H9 (cell line): Measurements from ENCODE around the gene TNFRSF21. TPM values are rescaled to one million over a fixed set of nuclear protein-coding genes. Genes with fewer than 3 reads are reported as not detected.

Experiments used
- DNase-seq: peaks from one replicate; pipeline ENCODE4 v3.0.0-alpha.2; 2017
- H2AFZ ChIP-seq: one replicate; pipeline ENCODE4 v1.6.1; 2013; ENCODE audit warnings: mild to moderate bottlenecking, low read length, control low read depth, moderate library complexity
- H2AK5ac ChIP-seq: 2 replicates; pipeline ENCODE4 v1.6.1; 2013; ENCODE audit warnings: low read length, control low read depth, mixed read lengths; ENCODE audit not compliant: insufficient read length
- H2BK120ac ChIP-seq: one replicate; pipeline ENCODE4 v1.6.1; 2013; ENCODE audit warnings: low read depth, mild to moderate bottlenecking, low read length, control low read depth, inconsistent platforms; ENCODE audit not compliant: poor library complexity, severe bottlenecking
- H2BK12ac ChIP-seq: 2 replicates; pipeline ENCODE4 v1.6.1; 2013; ENCODE audit warnings: low read length, control low read depth, mixed read lengths, low read depth; ENCODE audit not compliant: insufficient read length
- H2BK15ac ChIP-seq: 2 replicates; pipeline ENCODE4 v1.6.1; 2013; ENCODE audit warnings: low read depth, low read length, control low read depth
- H2BK20ac ChIP-seq: one replicate; pipeline ENCODE4 v1.6.1; 2013; ENCODE audit warnings: low read depth, mild to moderate bottlenecking, low read length, control low read depth, inconsistent platforms; ENCODE audit not compliant: poor library complexity, severe bottlenecking
- H2BK5ac ChIP-seq: 2 replicates; pipeline ENCODE4 v1.6.1; 2013; ENCODE audit warnings: low read length, control low read depth, mixed read lengths; ENCODE audit not compliant: insufficient read length
- H3K14ac ChIP-seq: 2 replicates; pipeline ENCODE4 v1.6.1; 2013; ENCODE audit warnings: low read length, control low read depth; ENCODE audit not compliant: insufficient read depth
- H3K18ac ChIP-seq: 2 replicates; pipeline ENCODE4 v1.6.1; 2013; ENCODE audit warnings: low read depth, mild to moderate bottlenecking, mixed read lengths, low read length, control low read depth; ENCODE audit not compliant: insufficient read length
- H3K23ac ChIP-seq: 2 replicates; pipeline ENCODE4 v1.6.1; 2013; ENCODE audit warnings: low read length, control low read depth, mixed read lengths, low read depth; ENCODE audit not compliant: insufficient read length
- H3K23me2 ChIP-seq: 2 replicates; pipeline ENCODE4 v1.6.1; 2013; ENCODE audit warnings: low read depth, mild to moderate bottlenecking, mixed read lengths, low read length, control low read depth; ENCODE audit not compliant: insufficient read length, poor library complexity, severe bottlenecking
- H3K27ac ChIP-seq: 2 replicates; pipeline ENCODE4 v1.5.1; 2013; ENCODE audit warnings: low read length, control low read depth, mixed read lengths, low read depth; ENCODE audit not compliant: insufficient read length
- H3K27me3 ChIP-seq: 2 replicates; pipeline ENCODE4 v1.6.1; 2013; ENCODE audit warnings: low read length, control low read depth, inconsistent platforms; ENCODE audit not compliant: insufficient read depth
- H3K4ac ChIP-seq: 2 replicates; pipeline ENCODE4 v1.6.1; 2013; ENCODE audit warnings: low read depth, mild to moderate bottlenecking, control low read depth, inconsistent platforms, low read length, moderate library complexity
- H3K4me1 ChIP-seq: 2 replicates; pipeline ENCODE4 v1.6.1; 2013; ENCODE audit warnings: low read length, control low read depth, inconsistent platforms; ENCODE audit not compliant: insufficient read depth
- H3K4me2 ChIP-seq: 2 replicates; pipeline ENCODE4 v1.6.1; 2013; ENCODE audit warnings: low read length, control low read depth, mixed read lengths; ENCODE audit not compliant: insufficient read length, insufficient read depth
- H3K56ac ChIP-seq: 2 replicates; pipeline ENCODE4 v1.6.1; 2013; ENCODE audit warnings: low read depth, mild to moderate bottlenecking, mixed read lengths, low read length, control low read depth; ENCODE audit not compliant: insufficient read length
- H3K79me1 ChIP-seq: 2 replicates; pipeline ENCODE4 v1.6.1; 2013; ENCODE audit warnings: low read depth, mild to moderate bottlenecking, moderate library complexity, low read length, control low read depth, inconsistent platforms; ENCODE audit not compliant: insufficient read depth, poor library complexity, severe bottlenecking
- H3K79me2 ChIP-seq: 2 replicates; pipeline ENCODE4 v1.6.1; 2013; ENCODE audit warnings: low read length, control low read depth, inconsistent platforms; ENCODE audit not compliant: insufficient read depth
- H3K9ac ChIP-seq: 2 replicates; pipeline ENCODE4 v1.6.1; 2013; ENCODE audit warnings: low read length, control low read depth, mixed read lengths; ENCODE audit not compliant: insufficient read length; ENCODE audit errors: extremely low read depth
- H3K9me3 ChIP-seq: one replicate; pipeline ENCODE4 v1.6.1; 2013; ENCODE audit warnings: low read depth, low read length, inconsistent platforms; ENCODE audit not compliant: control insufficient read depth
- H3T11ph ChIP-seq: one replicate; pipeline ENCODE4 v1.6.1; 2013; ENCODE audit warnings: mild to moderate bottlenecking, low read length, control low read depth, inconsistent platforms
- H4K20me1 ChIP-seq: one replicate; pipeline ENCODE4 v1.6.1; 2013; ENCODE audit not compliant: control insufficient read depth, insufficient read length, insufficient read depth
- H4K5ac ChIP-seq: 2 replicates; pipeline ENCODE4 v1.6.1; 2013; ENCODE audit warnings: low read depth, mild to moderate bottlenecking, mixed read lengths, low read length, control low read depth; ENCODE audit not compliant: insufficient read length
- H4K8ac ChIP-seq: replicated peaks from 2 replicates; pipeline ENCODE4 v1.6.1; 2013; ENCODE audit warnings: low read length, control low read depth, mixed read lengths, low read depth; ENCODE audit not compliant: insufficient read length
- H4K91ac ChIP-seq: 2 replicates; pipeline ENCODE4 v1.6.1; 2013; ENCODE audit warnings: low read depth, mild to moderate bottlenecking, moderate library complexity, mixed read lengths, low read length, control low read depth; ENCODE audit not compliant: insufficient read length
- H3K27ac Mint-ChIP-seq, 3 experiments: 2 replicates in 2 of 3; 3 replicates in 1 of 3; pipeline ENCODE4 v1.8.0; 2020 to 2021; ENCODE audit warnings: mixed read lengths in 3 of 3, mild to moderate bottlenecking in 1 of 3, moderate library complexity in 1 of 3
- H3K27me3 Mint-ChIP-seq: 2 replicates; pipeline ENCODE4 v1.8.0; 2021; ENCODE audit warnings: low read depth, mild to moderate bottlenecking, moderate library complexity, mixed read lengths
- H3K36me3 Mint-ChIP-seq, 3 experiments: 2 replicates in 2 of 3; 3 replicates in 1 of 3; pipeline ENCODE4 v1.8.0; 2020 to 2021; ENCODE audit warnings: low read depth in 3 of 3, mixed read lengths in 3 of 3; ENCODE audit not compliant: insufficient read depth in 1 of 3
- H3K4me1 Mint-ChIP-seq, 2 experiments: 2 replicates each; pipeline ENCODE4 v1.8.0; 2020; ENCODE audit warnings: mixed read lengths in 2 of 2
- H3K4me3 Mint-ChIP-seq, 2 experiments: 2 replicates in 1 of 2; 3 replicates in 1 of 2; pipeline ENCODE4 v1.8.0; 2020 to 2021; ENCODE audit warnings: mild to moderate bottlenecking in 2 of 2, mixed read lengths in 2 of 2, moderate library complexity in 1 of 2
- H3K9me3 Mint-ChIP-seq, 2 experiments: 2 replicates in 1 of 2; 3 replicates in 1 of 2; pipeline ENCODE4 v1.8.0; 2020; ENCODE audit warnings: mild to moderate bottlenecking in 2 of 2, mixed read lengths in 2 of 2, moderate library complexity in 1 of 2
- CTCF ChIP-seq: fragments of 200-600 bp; sonication (generic); conservative IDR thresholded peaks from 3 replicates; pipeline ENCODE4 v1.8.0; 2021; ENCODE audit warnings: antibody characterized with exemption, mild to moderate bottlenecking
- WGBS: extraction: QIAGEN DNeasy Blood & Tissue Kit; methylation state at CpG from one replicate; pipeline ENCODE4 v1.1.7; 2013; ENCODE audit warnings: missing lambda C conversion rate, low lambda C conversion rate, mixed read lengths; ENCODE audit not compliant: insufficient read length; ENCODE audit errors: extremely low coverage; 5-methylcytosine and 5-hydroxymethylcytosine counted together
- total RNA-seq: library from RNA; stranded (reverse); gene quantifications from 2 replicates; pipeline ENCODE4 v1.2.1, GENCODE V29; 2021

Gene TNFRSF21
- total RNA-seq, 1 experiment from 2014 or later = 39.1 TPM

- Histone ChIP-seq H3K27ac (no peak overlapping the region), H3T11ph (no peak overlapping the region), H2BK12ac (no peak overlapping the region), H2AK5ac (no peak overlapping the region), H3K18ac (no peak overlapping the region), H3K9me3 (no peaks in the 10 kb centered on the region), H3K4me2 (no peak overlapping the region), H2AFZ (no peak overlapping the region), H3K27me3 (no peaks in the 10 kb centered on the region), H2BK15ac (no peak overlapping the region), H3K56ac (no peak overlapping the region), H2BK20ac (no peak overlapping the region), H3K23ac (no peak overlapping the region), H3K4ac (no peak overlapping the region), H3K79me1 (no peaks in the 10 kb centered on the region), H4K91ac (no peak overlapping the region), H3K23me2 (no peaks in the 10 kb centered on the region), H2BK5ac (no peak overlapping the region), H3K79me2 (no peaks in the 10 kb centered on the region), H4K20me1 (no peaks in the 10 kb centered on the region), H3K4me1 (no peaks in the 10 kb centered on the region), H3K14ac (no peak overlapping the region), H3K9ac (no peak overlapping the region), H4K8ac (no peak overlapping the region), H4K5ac (no peak overlapping the region), H2BK120ac (no peak overlapping the region)
- TF ChIP-seq CTCF = no peak
- Mint-ChIP-seq H3K4me1 (no peaks in the 10 kb centered on the region), H3K27ac (peak overlapping the region in 1 of 3 experiments; percentile 8; a peak in 1 of 7 replicates), H3K27me3 (peaks cover 2% of the 10 kb centered on the region), H3K9me3 (no peaks in the 10 kb centered on the region), H3K4me3 (no peak overlapping the region), H3K36me3 (no peaks in the 10 kb centered on the region)
- DNase-seq = no peak
- WGBS = no CpG with 5 or more reads among the region's 2 CpGs
These were observed 105.6 kb downstream of the TNFRSF21 start for GRCh38 chr6:47203938-47204611.
